HepG2 (cell line): ENCODE measurements around the gene TTBK1. TPM values are rescaled to one million over a fixed set of nuclear protein-coding genes. Genes with fewer than 3 reads are reported as not detected.

Experiments
- FOSL1 ChIP-seq: sonication (generic); formaldehyde crosslinking; IDR thresholded peaks from 2 replicates; pipeline ENCODE4 v1.9.0; 2021; ENCODE audit warnings: missing genetic modification reagents, borderline replicate concordance
- GRHL1 ChIP-seq: sonication (generic); formaldehyde crosslinking; conservative IDR thresholded peaks from 2 replicates; pipeline ENCODE4 v1.8.0; 2022; ENCODE audit warnings: missing genetic modification reagents
- HMGA1 ChIP-seq: sonication (generic); formaldehyde crosslinking; conservative IDR thresholded peaks from 2 replicates; pipeline ENCODE4 v1.4.0; 2020; ENCODE audit warnings: missing genetic modification reagents
- MAZ ChIP-seq, 2 experiments: sonication (generic) in 1 of 2; formaldehyde crosslinking in 1 of 2; IDR thresholded peaks; 2 replicates each; pipeline versions ENCODE4 v1.5.0 to v1.6.1; 2012 to 2020; ENCODE audit warnings: low read depth in 2 of 2, mild to moderate bottlenecking in 2 of 2, borderline replicate concordance in 1 of 2, improper control_type of control experiment in 1 of 2, low read length in 1 of 2, missing genetic modification reagents in 1 of 2, moderate library complexity in 1 of 2
- MBNL3 ChIP-seq: fragments of 250-450 bp; sonication (Bioruptor Pico); conservative IDR thresholded peaks from 2 replicates; pipeline ENCODE4 v1.8.0; 2022; ENCODE audit warnings: mild to moderate bottlenecking, inconsistent platforms
- PBX3 ChIP-seq: sonication (generic); formaldehyde crosslinking; IDR thresholded peaks from 2 replicates; pipeline ENCODE4 v1.8.1; 2023; ENCODE audit warnings: missing genetic modification reagents, inconsistent platforms, borderline replicate concordance
- RBM39 ChIP-seq: fragments of 200-400 bp; formaldehyde crosslinking; IDR thresholded peaks from one replicate; pipeline ENCODE4 v1.6.1; 2018; ENCODE audit warnings: antibody characterized with exemption, mild to moderate bottlenecking, low read depth, low read length; ENCODE audit not compliant: poor library complexity, severe bottlenecking
- THYN1 ChIP-seq: sonication (generic); formaldehyde crosslinking; IDR thresholded peaks from 2 replicates; pipeline ENCODE4 v1.8.1; 2023; ENCODE audit warnings: low read depth, mild to moderate bottlenecking, moderate library complexity, missing genetic modification reagents, borderline replicate concordance
- ZBTB1 ChIP-seq: sonication (generic); formaldehyde crosslinking; IDR thresholded peaks from 2 replicates; pipeline ENCODE4 v1.4.0; 2020; ENCODE audit warnings: missing genetic modification reagents, borderline replicate concordance
- ZBTB10 ChIP-seq: sonication (generic); formaldehyde crosslinking; IDR thresholded peaks from 2 replicates; pipeline ENCODE4 v1.4.0; 2020; ENCODE audit warnings: missing genetic modification reagents, borderline replicate concordance
- ZNF616 ChIP-seq: sonication (generic); formaldehyde crosslinking; IDR thresholded peaks from 2 replicates; pipeline ENCODE4 v1.5.0; 2020; ENCODE audit warnings: low read depth, mild to moderate bottlenecking, missing genetic modification reagents
- ZNF841 ChIP-seq: sonication (generic); formaldehyde crosslinking; IDR thresholded peaks from 2 replicates; pipeline ENCODE4 v1.8.1; 2023; ENCODE audit warnings: missing genetic modification reagents, borderline replicate concordance
- ZNF883 ChIP-seq: sonication (generic); formaldehyde crosslinking; IDR thresholded peaks from 2 replicates; pipeline ENCODE4 v1.5.1; 2020; ENCODE audit warnings: mild to moderate bottlenecking, missing genetic modification reagents; ENCODE audit errors: not compliant biosample characterization
- ZSCAN9 ChIP-seq: IDR thresholded peaks from 2 replicates; pipeline ENCODE4 v1.6.1; 2016; ENCODE audit warnings: borderline replicate concordance
- polyA plus RNA-seq, 8 experiments: library from polyadenylated mRNA; depleted of rRNA in 3 of 8; stranded (reverse) in 7 of 8; unstranded in 1 of 8; fragments of >200 nt; fragmentation: Illumina TruSeq in 4 of 8; extraction: Trizol in 4 of 8; gene quantifications; 2 replicates each; pipeline versions ENCODE4 v1.2.1 to v1.2.3, GENCODE V29; 2011 to 2016; ENCODE audit warnings: low read depth in 4 of 8, missing spikeins in 1 of 8, mixed read lengths in 1 of 8; ENCODE audit not compliant: insufficient read depth in 1 of 8
- total RNA-seq, 5 experiments: library from RNA; depleted of rRNA; stranded (reverse); fragments of >200 nt; fragmentation: Illumina TruSeq; extraction: Trizol; gene quantifications; 2 replicates each; pipeline ENCODE4 v1.2.3, GENCODE V29; 2016; ENCODE audit warnings: low read depth in 1 of 5
- TF ChIP-seq, protein P1 (sequence below): sonication (generic); formaldehyde crosslinking; IDR thresholded peaks from 2 replicates; pipeline ENCODE4 v1.8.0; 2022; ENCODE audit warnings: mild to moderate bottlenecking, missing genetic modification reagents, moderate library complexity
- TF ChIP-seq, protein P2 (sequence below): sonication (generic); formaldehyde crosslinking; IDR thresholded peaks from 2 replicates; pipeline ENCODE4 v1.8.1; 2023; ENCODE audit warnings: missing genetic modification reagents, mild to moderate bottlenecking, borderline replicate concordance
- TF ChIP-seq, protein P3 (sequence below): sonication (generic); formaldehyde crosslinking; IDR thresholded peaks from 2 replicates; pipeline ENCODE4 v1.9.0; 2022; ENCODE audit warnings: low read depth, missing genetic modification reagents
- TF ChIP-seq, protein P4 (sequence below): sonication (generic); formaldehyde crosslinking; IDR thresholded peaks from 2 replicates; pipeline ENCODE4 v1.8.0; 2022; ENCODE audit warnings: missing genetic modification reagents, mild to moderate bottlenecking, inconsistent platforms, borderline replicate concordance

TTBK1 gene
- total and polyA plus RNA-seq, 2 of the 13 experiments (the other 11 are each of a cell fraction or from before 2014, with no cell fraction given) = 0.24 to 0.33 TPM

DNA sequence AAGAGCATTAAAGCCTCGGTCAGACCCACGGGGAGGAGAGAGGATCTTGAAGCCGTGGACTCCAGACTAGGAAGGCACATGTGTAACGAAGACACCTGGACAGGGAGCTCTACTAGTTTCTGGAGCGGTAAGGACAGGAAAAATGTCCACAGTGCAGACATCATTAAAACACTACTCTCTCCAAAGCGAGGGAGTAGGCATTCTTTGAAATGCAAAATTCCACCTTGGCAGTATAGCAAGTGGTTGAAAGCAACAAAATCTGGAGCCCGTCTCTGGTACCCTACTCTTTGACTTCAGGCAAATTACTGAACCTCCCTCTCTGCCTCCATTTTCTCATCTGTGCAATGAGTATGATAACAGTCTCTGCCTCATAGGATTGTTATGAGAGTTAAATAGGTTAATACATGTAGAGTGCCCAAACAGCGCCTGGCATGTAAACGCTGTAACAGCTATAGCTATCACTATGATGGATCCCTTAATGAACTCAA is 65.8 kb downstream of the TTBK1 start (continued):
- TF ChIP-seq THYN1 = no peak
- TF ChIP-seq, protein P1, sequence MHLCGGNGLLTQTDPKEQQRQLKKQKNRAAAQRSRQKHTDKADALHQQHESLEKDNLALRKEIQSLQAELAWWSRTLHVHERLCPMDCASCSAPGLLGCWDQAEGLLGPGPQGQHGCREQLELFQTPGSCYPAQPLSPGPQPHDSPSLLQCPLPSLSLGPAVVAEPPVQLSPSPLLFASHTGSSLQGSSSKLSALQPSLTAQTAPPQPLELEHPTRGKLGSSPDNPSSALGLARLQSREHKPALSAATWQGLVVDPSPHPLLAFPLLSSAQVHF = no peak
- TF ChIP-seq ZBTB10 = no peak
- no peak for TF ChIP-seq MBNL3 (CRISPR knock-in tag)
- TF ChIP-seq PBX3 (CRISPR knock-in tag) = no peak
- TF ChIP-seq ZSCAN9 (CRISPR knock-in tag) = no peak
- no peak for TF ChIP-seq ZNF841
- TF ChIP-seq ZNF616 (CRISPR knock-in tag) = no peak
- peak; percentile 14 for TF ChIP-seq ZNF883 (CRISPR knock-in tag)
- no peak for TF ChIP-seq ZBTB1 (CRISPR knock-in tag)
- TF ChIP-seq, protein P2, sequence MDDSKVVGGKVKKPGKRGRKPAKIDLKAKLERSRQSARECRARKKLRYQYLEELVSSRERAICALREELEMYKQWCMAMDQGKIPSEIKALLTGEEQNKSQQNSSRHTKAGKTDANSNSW (CRISPR knock-in tag) = no peak
- TF ChIP-seq MAZ (IDR thresholded peaks at IDR 0.05; ENCODE audit: borderline replicate concordance, low read depth, low read length) = no peak
- peak; percentile 50; the same call in 1 of the 2 replicates for TF ChIP-seq MAZ (CRISPR knock-in tag; IDR thresholded peaks at IDR 0.05; ENCODE audit: low read depth)
- TF ChIP-seq RBM39 = no peak
- TF ChIP-seq GRHL1 (CRISPR knock-in tag) = no peak
- no peak for TF ChIP-seq FOSL1 (CRISPR knock-in tag)
- TF ChIP-seq, protein P3, sequence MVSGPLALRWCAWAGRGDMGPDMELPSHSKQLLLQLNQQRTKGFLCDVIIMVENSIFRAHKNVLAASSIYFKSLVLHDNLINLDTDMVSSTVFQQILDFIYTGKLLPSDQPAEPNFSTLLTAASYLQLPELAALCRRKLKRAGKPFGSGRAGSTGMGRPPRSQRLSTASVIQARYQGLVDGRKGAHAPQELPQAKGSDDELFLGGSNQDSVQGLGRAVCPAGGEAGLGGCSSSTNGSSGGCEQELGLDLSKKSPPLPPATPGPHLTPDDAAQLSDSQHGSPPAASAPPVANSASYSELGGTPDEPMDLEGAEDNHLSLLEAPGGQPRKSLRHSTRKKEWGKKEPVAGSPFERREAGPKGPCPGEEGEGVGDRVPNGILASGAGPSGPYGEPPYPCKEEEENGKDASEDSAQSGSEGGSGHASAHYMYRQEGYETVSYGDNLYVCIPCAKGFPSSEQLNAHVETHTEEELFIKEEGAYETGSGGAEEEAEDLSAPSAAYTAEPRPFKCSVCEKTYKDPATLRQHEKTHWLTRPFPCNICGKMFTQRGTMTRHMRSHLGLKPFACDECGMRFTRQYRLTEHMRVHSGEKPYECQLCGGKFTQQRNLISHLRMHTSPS (CRISPR knock-in tag) = no peak
- no peak for TF ChIP-seq HMGA1 (CRISPR knock-in tag)
- TF ChIP-seq, protein P4, sequence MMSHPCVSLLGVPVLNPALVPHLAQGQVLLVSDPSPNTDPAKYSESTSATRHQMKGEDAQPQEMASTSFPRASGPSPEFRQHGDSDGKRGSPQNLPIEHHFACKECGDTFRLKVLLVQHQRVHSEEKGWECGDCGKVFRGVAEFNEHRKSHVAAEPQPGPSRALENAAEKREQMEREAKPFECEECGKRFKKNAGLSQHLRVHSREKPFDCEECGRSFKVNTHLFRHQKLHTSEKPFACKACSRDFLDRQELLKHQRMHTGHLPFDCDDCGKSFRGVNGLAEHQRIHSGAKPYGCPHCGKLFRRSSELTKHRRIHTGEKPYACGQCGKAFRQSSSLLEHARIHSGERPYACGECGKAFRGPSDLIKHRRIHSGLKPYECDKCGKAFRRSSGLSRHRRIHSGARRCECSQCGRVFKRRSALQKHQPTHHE (CRISPR knock-in tag) = no peak
